ENCODE results near the gene THBD. TPM values are rescaled to one million over a fixed set of nuclear protein-coding genes. Genes with fewer than 3 reads are reported as not detected.

The THBD gene
- total and polyA plus RNA-seq, 9 of the 15 experiments (the other 6 are each of a cell fraction or from before 2014, with no cell fraction given), result 0.07 to 0.49 (median 0.33) TPM

- ChIA-PET POLR2A (interaction anchor here (0.5 to 1.0 kb wide), 3 partner anchors 30 to 157 kb away, joined by 3 read pairs; no protein-coding TSS in a partner anchor), CTCF (ENCODE audit: low intra/inter-chr PET ratio) (no interaction called here)
- WGBS (ENCODE audit: insufficient coverage, low coverage, missing lambda C conversion rate), result 10% methylated on average over 2 of the region's 2 CpGs
- TF ChIP-seq NRF1 (conservative IDR thresholded peaks at IDR 0.05 in 1 of 2, IDR thresholded peaks at IDR 0.05 in 1 of 2) (no peak), ZKSCAN1 (IDR thresholded peaks at IDR 0.05; ENCODE audit: low read depth, low read length) (no peak), SLC30A9 (CRISPR knock-in tag; IDR thresholded peaks at IDR 0.05) (no peak), SIRT6 (IDR thresholded peaks at IDR 0.05; ENCODE audit: low read depth, low read length) (no peak), FOXM1 (IDR thresholded peaks at IDR 0.05; ENCODE audit: low read depth) (no peak), FOXM1 (CRISPR knock-in tag; IDR thresholded peaks at IDR 0.05; ENCODE audit: low read depth) (no peak)
- TF ChIP-seq, protein P1, sequence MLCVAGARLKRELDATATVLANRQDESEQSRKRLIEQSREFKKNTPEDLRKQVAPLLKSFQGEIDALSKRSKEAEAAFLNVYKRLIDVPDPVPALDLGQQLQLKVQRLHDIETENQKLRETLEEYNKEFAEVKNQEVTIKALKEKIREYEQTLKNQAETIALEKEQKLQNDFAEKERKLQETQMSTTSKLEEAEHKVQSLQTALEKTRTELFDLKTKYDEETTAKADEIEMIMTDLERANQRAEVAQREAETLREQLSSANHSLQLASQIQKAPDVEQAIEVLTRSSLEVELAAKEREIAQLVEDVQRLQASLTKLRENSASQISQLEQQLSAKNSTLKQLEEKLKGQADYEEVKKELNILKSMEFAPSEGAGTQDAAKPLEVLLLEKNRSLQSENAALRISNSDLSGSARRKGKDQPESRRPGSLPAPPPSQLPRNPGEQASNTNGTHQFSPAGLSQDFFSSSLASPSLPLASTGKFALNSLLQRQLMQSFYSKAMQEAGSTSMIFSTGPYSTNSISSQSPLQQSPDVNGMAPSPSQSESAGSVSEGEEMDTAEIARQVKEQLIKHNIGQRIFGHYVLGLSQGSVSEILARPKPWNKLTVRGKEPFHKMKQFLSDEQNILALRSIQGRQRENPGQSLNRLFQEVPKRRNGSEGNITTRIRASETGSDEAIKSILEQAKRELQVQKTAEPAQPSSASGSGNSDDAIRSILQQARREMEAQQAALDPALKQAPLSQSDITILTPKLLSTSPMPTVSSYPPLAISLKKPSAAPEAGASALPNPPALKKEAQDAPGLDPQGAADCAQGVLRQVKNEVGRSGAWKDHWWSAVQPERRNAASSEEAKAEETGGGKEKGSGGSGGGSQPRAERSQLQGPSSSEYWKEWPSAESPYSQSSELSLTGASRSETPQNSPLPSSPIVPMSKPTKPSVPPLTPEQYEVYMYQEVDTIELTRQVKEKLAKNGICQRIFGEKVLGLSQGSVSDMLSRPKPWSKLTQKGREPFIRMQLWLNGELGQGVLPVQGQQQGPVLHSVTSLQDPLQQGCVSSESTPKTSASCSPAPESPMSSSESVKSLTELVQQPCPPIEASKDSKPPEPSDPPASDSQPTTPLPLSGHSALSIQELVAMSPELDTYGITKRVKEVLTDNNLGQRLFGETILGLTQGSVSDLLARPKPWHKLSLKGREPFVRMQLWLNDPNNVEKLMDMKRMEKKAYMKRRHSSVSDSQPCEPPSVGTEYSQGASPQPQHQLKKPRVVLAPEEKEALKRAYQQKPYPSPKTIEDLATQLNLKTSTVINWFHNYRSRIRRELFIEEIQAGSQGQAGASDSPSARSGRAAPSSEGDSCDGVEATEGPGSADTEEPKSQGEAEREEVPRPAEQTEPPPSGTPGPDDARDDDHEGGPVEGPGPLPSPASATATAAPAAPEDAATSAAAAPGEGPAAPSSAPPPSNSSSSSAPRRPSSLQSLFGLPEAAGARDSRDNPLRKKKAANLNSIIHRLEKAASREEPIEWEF (CRISPR knock-in tag; IDR thresholded peaks at IDR 0.05), result no peak
- no peaks in the 10 kb centered on the region for H3K36me3 ChIP-seq (ENCODE audit: control insufficient read depth, insufficient read depth, low read length)
- H3K9ac ChIP-seq (ENCODE audit: insufficient read depth in 1 of 2, low read depth in 2 of 2, low read length in 2 of 2), result no peak overlapping the region
- no peaks in the 10 kb centered on the region for H4K20me1 ChIP-seq (replicated peaks; ENCODE audit: control insufficient read depth, insufficient read depth, low read length)
- H3K27me3 ChIP-seq (ENCODE audit: control insufficient read depth in 2 of 2, insufficient read depth in 2 of 2, low read length in 2 of 2), result peaks cover 0 to 25% of the 10 kb centered on the region in 2 experiments; a peak in 2 of 5 replicates
- no peaks in the 10 kb centered on the region for H3K79me2 ChIP-seq (ENCODE audit: control insufficient read depth, insufficient read depth, low read length)
- FAIRE-seq (no peak), DNase-seq (ENCODE audit: extremely low read depth in 1 of 4, low spot score in 3 of 4) (no peak), ATAC-seq (no peak)
- in situ Hi-C loops (cut with MboI) (no loop called here), intact Hi-C loops (cut with micrococcal nuclease) (no loop called here)
- no TSS peak for BruUV-seq (replicated peaks)
- H3K27ac ChIP-seq (ENCODE audit: extremely low read depth, low read depth, low read length), result no peak overlapping the region
- no peaks in the 10 kb centered on the region for H3K4me1 ChIP-seq (replicated peaks in 1 of 2; ENCODE audit: control insufficient read depth in 2 of 2, insufficient read depth in 2 of 2, low read length in 2 of 2)
- no peak overlapping the region for H3K4me3 ChIP-seq
- no peaks in the 10 kb centered on the region for H3K9me3 ChIP-seq (replicated peaks; ENCODE audit: control insufficient read depth, insufficient read depth, low read depth, low read length)
- H3K4me2 ChIP-seq (ENCODE audit: insufficient read depth, low read length), result no peak overlapping the region
- H2AFZ ChIP-seq (ENCODE audit: low read depth, low read length), result no peak overlapping the region
- no peaks in the 10 kb centered on the region for H3K9me1 ChIP-seq (ENCODE audit: control insufficient read depth, insufficient read depth, low read length)
These were observed 51.0 kb downstream of the THBD start for GRCh38 chr20:22998476-22998875.
